Cardiac muscle cell (in vitro differentiated cells and primary cell): ENCODE measurements around the gene IGF2BP1. TPM values are rescaled to one million over a fixed set of nuclear protein-coding genes. Genes with fewer than 3 reads are reported as not detected.

Source experiments
- DNase-seq, 2 donors: peaks; one replicate each; pipeline versions ENCODE4 v3.0.0 to v3.0.0-alpha.2; 2010 to 2017; ENCODE audit warnings: low read depth in 1 of 2, low spot score in 1 of 2
- H3K27ac ChIP-seq: fragments of 200-600 bp; sonication (generic); 2 replicates; pipeline ENCODE4 v1.5.1; 2016
- H3K27me3 ChIP-seq: fragments of 200-600 bp; sonication (generic); 2 replicates; pipeline ENCODE4 v1.6.0; 2016; ENCODE audit warnings: control low read depth
- H3K36me3 ChIP-seq: fragments of 200-600 bp; sonication (generic); 2 replicates; pipeline ENCODE4 v1.5.1; 2016; ENCODE audit warnings: control low read depth
- H3K4me1 ChIP-seq: fragments of 200-600 bp; sonication (generic); 2 replicates; pipeline ENCODE4 v1.8.1; 2017; ENCODE audit warnings: low read depth, mild to moderate bottlenecking, mixed run types
- H3K4me3 ChIP-seq: fragments of 200-600 bp; sonication (generic); 2 replicates; pipeline ENCODE4 v1.5.1; 2016; ENCODE audit warnings: mild to moderate bottlenecking
- H3K9me3 ChIP-seq: fragments of 200-600 bp; sonication (generic); 2 replicates; pipeline ENCODE4 v1.5.1; 2017; ENCODE audit warnings: low read depth, mild to moderate bottlenecking, control low read depth
- polyA plus RNA-seq: library from polyadenylated mRNA; unstranded; fragments of >200 nt; fragmentation: Nextera tagmentation; extraction: Ambion mirVana; gene quantifications from 2 replicates; pipeline ENCODE4 v1.2.1, GENCODE V29; 2016
- total RNA-seq: library from RNA; depleted of rRNA; stranded (reverse); fragments of >200 nt; gene quantifications from 2 replicates; pipeline ENCODE4 v1.2.3, GENCODE V29; 2016
- TF ChIP-seq, protein P1 (sequence below): IDR thresholded peaks from 2 replicates; pipeline ENCODE4 v1.5.1; 2012; ENCODE audit warnings: low read depth, mild to moderate bottlenecking, low read length

Gene IGF2BP1
- total and polyA plus RNA-seq, 2 experiments from 2014 or later: 18.7 to 74.0 TPM

DNA sequence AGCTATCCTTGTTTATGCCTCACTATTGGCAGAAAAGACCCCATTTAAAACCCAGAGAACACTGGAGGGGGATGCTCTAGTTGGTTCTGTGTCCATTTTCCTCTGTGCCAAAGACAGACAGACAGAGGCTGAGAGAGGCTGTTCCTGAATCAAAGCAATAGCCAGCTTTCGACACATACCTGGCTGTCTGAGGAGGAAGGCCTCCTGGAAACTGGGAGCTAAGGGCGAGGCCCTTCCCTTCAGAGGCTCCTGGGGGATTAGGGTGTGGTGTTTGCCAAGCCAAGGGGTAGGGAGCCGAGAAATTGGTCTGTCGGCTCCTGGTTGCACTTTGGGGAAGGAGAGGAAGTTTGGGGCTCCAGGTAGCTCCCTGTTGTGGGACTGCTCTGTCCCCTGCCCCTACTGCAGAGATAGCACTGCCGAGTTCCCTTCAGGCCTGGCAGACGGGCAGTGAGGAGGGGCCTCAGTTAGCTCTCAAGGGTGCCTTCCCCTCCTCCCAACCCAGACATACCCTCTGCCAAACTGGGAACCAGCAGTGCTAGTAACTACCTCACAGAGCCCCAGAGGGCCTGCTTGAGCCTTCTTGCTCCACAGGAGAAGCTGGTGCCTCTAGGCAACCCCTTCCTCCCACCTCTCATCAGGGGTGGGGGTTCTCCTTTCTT lies 56.1 kb downstream of the IGF2BP1 start:
- Histone ChIP-seq H3K9me3 (no peaks in the 10 kb centered on the region), H3K4me1 (no peaks in the 10 kb centered on the region), H3K27me3 (no peaks in the 10 kb centered on the region), H3K27ac (peak overlapping the region; percentile 64), H3K4me3 (no peak overlapping the region), H3K36me3 (peaks cover 52% of the 10 kb centered on the region)
- TF ChIP-seq, protein P1, sequence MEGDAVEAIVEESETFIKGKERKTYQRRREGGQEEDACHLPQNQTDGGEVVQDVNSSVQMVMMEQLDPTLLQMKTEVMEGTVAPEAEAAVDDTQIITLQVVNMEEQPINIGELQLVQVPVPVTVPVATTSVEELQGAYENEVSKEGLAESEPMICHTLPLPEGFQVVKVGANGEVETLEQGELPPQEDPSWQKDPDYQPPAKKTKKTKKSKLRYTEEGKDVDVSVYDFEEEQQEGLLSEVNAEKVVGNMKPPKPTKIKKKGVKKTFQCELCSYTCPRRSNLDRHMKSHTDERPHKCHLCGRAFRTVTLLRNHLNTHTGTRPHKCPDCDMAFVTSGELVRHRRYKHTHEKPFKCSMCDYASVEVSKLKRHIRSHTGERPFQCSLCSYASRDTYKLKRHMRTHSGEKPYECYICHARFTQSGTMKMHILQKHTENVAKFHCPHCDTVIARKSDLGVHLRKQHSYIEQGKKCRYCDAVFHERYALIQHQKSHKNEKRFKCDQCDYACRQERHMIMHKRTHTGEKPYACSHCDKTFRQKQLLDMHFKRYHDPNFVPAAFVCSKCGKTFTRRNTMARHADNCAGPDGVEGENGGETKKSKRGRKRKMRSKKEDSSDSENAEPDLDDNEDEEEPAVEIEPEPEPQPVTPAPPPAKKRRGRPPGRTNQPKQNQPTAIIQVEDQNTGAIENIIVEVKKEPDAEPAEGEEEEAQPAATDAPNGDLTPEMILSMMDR: no peak
- no peak for DNase-seq

DNA sequence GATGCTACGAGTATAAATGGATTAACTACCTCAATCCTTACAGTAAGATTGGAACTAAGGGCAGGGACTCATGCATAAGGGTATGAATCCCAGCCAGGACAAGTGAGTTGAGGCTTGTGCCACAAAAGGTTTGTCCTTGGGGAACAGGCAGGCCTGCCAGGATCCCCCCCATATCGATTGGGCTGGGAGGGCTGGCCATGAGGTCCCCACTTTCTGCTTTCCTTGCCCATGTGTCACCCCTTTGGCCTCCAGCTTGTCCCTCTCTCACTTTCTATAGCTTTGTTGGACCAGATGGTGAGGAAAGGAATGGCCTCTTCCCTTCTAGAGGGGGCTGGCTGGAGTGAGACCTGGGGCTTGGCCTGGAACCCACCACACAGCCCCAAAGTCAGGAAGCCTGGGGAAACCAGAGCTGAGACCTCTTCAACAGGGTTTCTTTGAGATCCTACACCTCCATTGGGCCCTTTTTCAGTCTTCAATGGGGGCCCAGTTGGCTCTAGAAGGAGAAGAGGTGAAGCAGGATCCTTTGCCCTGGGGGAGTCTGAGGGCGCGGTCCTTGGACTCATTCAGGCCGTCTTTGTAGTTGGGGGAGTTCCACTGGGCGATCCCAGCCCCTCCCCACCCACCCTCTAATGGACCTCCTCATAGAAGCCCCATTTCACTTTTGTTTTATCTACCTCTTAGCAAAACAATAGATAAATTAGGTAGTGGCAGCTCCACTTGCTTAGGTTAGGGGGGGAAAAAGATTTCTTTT lies 57.3 kb downstream of the IGF2BP1 start:
- Histone ChIP-seq H3K36me3 (peaks cover 40% of the 10 kb centered on the region), H3K9me3 (no peaks in the 10 kb centered on the region), H3K27me3 (no peaks in the 10 kb centered on the region), H3K4me1 (no peaks in the 10 kb centered on the region), H3K4me3 (no peak overlapping the region), H3K27ac (peak overlapping the region; percentile 64)
- DNase-seq: no peak
- TF ChIP-seq, protein P1: no peak

DNA sequence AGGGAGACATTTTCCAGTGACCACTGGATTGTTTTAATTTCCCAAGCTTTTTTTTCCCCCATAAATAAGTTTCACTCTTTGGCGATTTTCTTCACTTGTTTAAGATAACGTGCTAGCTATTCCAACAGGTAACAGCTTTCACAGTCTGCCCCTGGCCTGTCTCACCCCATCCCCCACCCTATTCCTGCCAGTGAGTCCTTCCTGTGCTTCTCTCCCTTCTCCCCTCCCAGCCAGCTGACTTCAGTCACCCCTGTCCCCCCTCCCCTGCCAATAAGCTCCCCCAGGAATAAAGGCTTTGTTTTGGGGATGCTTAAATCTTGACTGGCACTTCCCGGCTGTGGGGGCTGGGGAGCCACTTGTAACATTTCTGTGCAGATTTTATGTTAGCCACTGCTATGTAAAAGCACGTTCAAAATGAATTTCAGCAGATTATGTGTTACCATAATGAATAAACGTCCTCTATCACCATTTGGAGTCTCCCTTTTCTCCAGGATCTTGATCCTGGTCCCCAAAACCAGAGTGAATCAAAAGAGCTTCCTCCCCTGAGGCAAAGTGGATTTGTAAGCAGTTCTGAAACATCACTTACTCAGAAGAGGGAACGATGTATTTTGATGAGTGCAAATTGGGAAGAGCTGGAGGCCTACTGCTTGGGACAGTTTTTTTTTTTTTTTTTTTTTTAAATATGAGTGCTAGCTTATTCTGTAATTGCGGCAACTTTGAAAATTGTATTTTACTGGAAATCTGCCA lies 58.2 kb downstream of the IGF2BP1 start:
- Histone ChIP-seq H3K9me3 (no peaks in the 10 kb centered on the region), H3K27me3 (no peaks in the 10 kb centered on the region), H3K4me1 (no peaks in the 10 kb centered on the region), H3K4me3 (no peak overlapping the region), H3K36me3 (peaks cover 32% of the 10 kb centered on the region), H3K27ac (peak overlapping the region; percentile 56)
- TF ChIP-seq, protein P1: no peak
- DNase-seq: no peak

DNA sequence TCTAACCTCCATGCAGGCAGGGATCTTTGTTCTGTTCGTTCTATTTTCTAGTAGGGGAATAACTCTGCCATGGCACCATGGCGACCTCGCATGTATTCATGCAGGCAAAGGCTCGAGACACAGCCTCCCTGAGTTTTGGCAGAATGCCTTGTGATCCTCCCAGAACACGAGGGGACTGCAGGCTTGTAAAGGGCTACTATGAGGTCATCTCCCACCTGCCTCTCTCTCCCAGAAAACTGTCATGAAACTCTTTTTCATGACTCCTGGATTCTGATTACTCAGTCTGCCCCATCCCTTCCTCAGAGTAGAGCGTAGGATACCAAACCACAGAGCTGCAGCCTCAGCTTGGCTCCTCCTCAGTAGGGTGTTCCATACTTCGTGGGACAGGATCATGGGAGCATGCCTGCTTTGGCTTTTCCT lies 64.3 kb downstream of the IGF2BP1 start:
- no peak overlapping the region for H3K4me3 ChIP-seq
- no peaks in the 10 kb centered on the region for H3K36me3 ChIP-seq
- no peaks in the 10 kb centered on the region for H3K4me1 ChIP-seq
- TF ChIP-seq, protein P1: no peak
- H3K27me3 ChIP-seq: no peaks in the 10 kb centered on the region
- H3K9me3 ChIP-seq: no peaks in the 10 kb centered on the region
- DNase-seq: peak in 1 of 2 donors; percentile 10
- no peak overlapping the region for H3K27ac ChIP-seq

DNA sequence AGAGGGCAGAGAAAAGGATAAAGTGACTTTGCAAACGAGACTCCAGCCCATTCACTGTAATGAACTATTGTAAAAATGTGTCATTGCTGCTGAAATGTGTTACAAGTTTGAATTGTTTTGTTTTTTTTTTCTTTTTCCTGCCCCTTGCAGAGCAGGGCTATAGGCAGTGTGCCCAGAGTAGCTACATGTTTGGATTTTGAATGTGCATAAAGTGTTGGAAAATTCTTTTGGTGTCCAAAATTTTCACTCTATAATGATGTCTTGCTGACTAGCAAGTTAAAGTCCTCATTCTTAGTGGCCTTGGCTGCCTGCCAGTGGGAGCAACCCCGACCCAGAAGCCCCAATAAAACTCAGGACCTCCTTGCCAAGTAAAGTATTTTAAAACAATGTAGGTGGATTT lies 66.5 kb downstream of the IGF2BP1 start:
- TF ChIP-seq, protein P1: no peak

More for the DNA sequence above, 66.5 kb downstream of the IGF2BP1 start:
- no peaks in the 10 kb centered on the region for H3K9me3 ChIP-seq
- peak in 1 of 2 donors; percentile 32 for DNase-seq
- H3K27ac ChIP-seq: no peak overlapping the region
- H3K36me3 ChIP-seq: no peaks in the 10 kb centered on the region
- no peaks in the 10 kb centered on the region for H3K4me1 ChIP-seq
- H3K27me3 ChIP-seq: no peaks in the 10 kb centered on the region
- H3K4me3 ChIP-seq: no peak overlapping the region
